K562 (cell line): Measurements from ENCODE around the gene DIP2A. TPM values are rescaled to one million over a fixed set of nuclear protein-coding genes. Genes with fewer than 3 reads are reported as not detected.
A peak's percentile ranks its signal among the peaks of the same experiment; 100 is the strongest.

Experiments used
- ATF4 ChIP-seq: fragments of 450-650 bp; formaldehyde crosslinking; IDR thresholded peaks from 2 replicates; pipeline ENCODE4 v1.4.0; 2022; ENCODE audit warnings: mild to moderate bottlenecking, moderate library complexity
- CBX5 ChIP-seq: IDR thresholded peaks from 2 replicates; pipeline ENCODE4 v1.6.1; 2014; ENCODE audit warnings: low read depth, borderline replicate concordance
- CHAMP1 ChIP-seq: fragments of 450-650 bp; IDR thresholded peaks from 2 replicates; pipeline ENCODE4 v1.6.1; 2016; ENCODE audit warnings: mild to moderate bottlenecking
- CTBP1 ChIP-seq: fragments of 450-650 bp; IDR thresholded peaks from 2 replicates; pipeline ENCODE4 v1.6.1; 2016; ENCODE audit warnings: borderline replicate concordance
- ETV1 ChIP-seq: fragments of 450-650 bp; conservative IDR thresholded peaks from 2 replicates; pipeline ENCODE4 v1.6.1; 2016; ENCODE audit warnings: missing genetic modification characterization, control low read depth, low read depth, missing compliant biosample characterization
- FOXA3 ChIP-seq, 2 experiments: fragments of 450-650 bp in 1 of 2; sonication (generic) in 1 of 2; formaldehyde crosslinking; IDR thresholded peaks in 1 of 2; conservative IDR thresholded peaks in 1 of 2; 2 replicates each; pipeline versions ENCODE4 v1.4.0 to v1.8.0; 2020 to 2022; ENCODE audit warnings: mild to moderate bottlenecking in 2 of 2, missing genetic modification reagents in 1 of 2
- FOXM1 ChIP-seq, 2 experiments: fragments of 450-650 bp in 1 of 2; sonication (generic) in 1 of 2; formaldehyde crosslinking in 1 of 2; IDR thresholded peaks; 2 replicates each; pipeline versions ENCODE4 v1.6.1 to v1.9.0; 2017 to 2022; ENCODE audit warnings: low read depth in 2 of 2, mild to moderate bottlenecking in 2 of 2, missing genetic modification reagents in 1 of 2, moderate library complexity in 1 of 2
- FOXP1 ChIP-seq: sonication (generic); formaldehyde crosslinking; IDR thresholded peaks from 2 replicates; pipeline ENCODE4 v1.8.0; 2022; ENCODE audit warnings: mild to moderate bottlenecking, missing genetic modification reagents
- HIVEP1 ChIP-seq: fragments of 250-450 bp; sonication (Bioruptor Pico); IDR thresholded peaks from 2 replicates; pipeline ENCODE4 v1.4.0; 2020; ENCODE audit warnings: mild to moderate bottlenecking
- IFI16 ChIP-seq: fragments of 250-450 bp; sonication (Bioruptor Pico); IDR thresholded peaks from 2 replicates; pipeline ENCODE4 v2.1.2; 2022; ENCODE audit warnings: mild to moderate bottlenecking, inconsistent platforms
- LARP7 ChIP-seq: fragments of 450-650 bp; IDR thresholded peaks from 2 replicates; pipeline ENCODE4 v1.6.1; 2016
- MAFF ChIP-seq: IDR thresholded peaks from 2 replicates; pipeline ENCODE4 v1.6.1; 2012; ENCODE audit warnings: low read length, improper control_type of control experiment
- MEF2A ChIP-seq: IDR thresholded peaks from 2 replicates; pipeline ENCODE4 v1.6.1; 2011; ENCODE audit warnings: low read depth, mild to moderate bottlenecking, low read length, moderate library complexity; ENCODE audit not compliant: control insufficient read depth
- MXI1 ChIP-seq: IDR thresholded peaks from 2 replicates; pipeline ENCODE4 v1.6.1; 2011; ENCODE audit warnings: low read depth, mild to moderate bottlenecking, improper control_type of control experiment, low read length
- MYNN ChIP-seq, 2 experiments: sonication (generic); formaldehyde crosslinking in 1 of 2; IDR thresholded peaks; 2 replicates each; pipeline versions ENCODE4 v1.5.0 to v1.6.1; 2016 to 2020; ENCODE audit warnings: antibody characterized with exemption in 1 of 2, missing genetic modification reagents in 1 of 2
- NUFIP1 ChIP-seq: fragments of 450-650 bp; IDR thresholded peaks from 2 replicates; pipeline ENCODE4 v1.6.1; 2018; ENCODE audit not compliant: partially characterized antibody
- PHB2 ChIP-seq: fragments of 450-650 bp; IDR thresholded peaks from 2 replicates; pipeline ENCODE4 v1.6.1; 2017; ENCODE audit warnings: low read depth
- POLR2AphosphoS5 ChIP-seq: IDR thresholded peaks from 2 replicates; pipeline ENCODE4 v1.6.1; 2011; ENCODE audit warnings: mild to moderate bottlenecking, low read depth, low read length, moderate library complexity; ENCODE audit not compliant: control insufficient read depth, insufficient read depth
- RCOR1 ChIP-seq, 2 experiments: IDR thresholded peaks; 2 replicates each; pipeline ENCODE4 v1.6.1; 2012; ENCODE audit warnings: low read depth in 2 of 2, low read length in 2 of 2, borderline replicate concordance in 1 of 2, improper control_type of control experiment in 1 of 2
- SMARCA4 ChIP-seq: fragments of 450-650 bp; IDR thresholded peaks from 2 replicates; pipeline ENCODE4 v1.6.1; 2016
- SNAPC5 ChIP-seq: fragments of 250-450 bp; sonication (Bioruptor Pico); IDR thresholded peaks from 2 replicates; pipeline ENCODE4 v1.8.0; 2021; ENCODE audit warnings: moderate library complexity, mild to moderate bottlenecking, inconsistent platforms
- ZEB2 ChIP-seq: fragments of 450-650 bp; IDR thresholded peaks from 2 replicates; pipeline ENCODE4 v1.6.1; 2016
- ZFP36 ChIP-seq: fragments of 150-350 bp; IDR thresholded peaks from 2 replicates; pipeline ENCODE4 v1.6.1; 2018; ENCODE audit warnings: low read length, low read depth; ENCODE audit not compliant: partially characterized antibody
- ZNF140 ChIP-seq: fragments of 250-450 bp; sonication (Bioruptor Pico); IDR thresholded peaks from 2 replicates; pipeline ENCODE4 v1.8.0; 2021; ENCODE audit warnings: moderate library complexity, mild to moderate bottlenecking, inconsistent platforms
- ZNF239 ChIP-seq: fragments of 250-450 bp; sonication (Bioruptor Pico); IDR thresholded peaks from 2 replicates; pipeline ENCODE4 v1.4.0; 2020; ENCODE audit warnings: mild to moderate bottlenecking
- ZNF583 ChIP-seq: fragments of 250-450 bp; sonication (Bioruptor Pico); IDR thresholded peaks from 2 replicates; pipeline ENCODE4 v1.4.0; 2020
- ZNF695 ChIP-seq: fragments of 450-650 bp; formaldehyde crosslinking; IDR thresholded peaks from 2 replicates; pipeline ENCODE4 v1.4.0; 2020; ENCODE audit warnings: mild to moderate bottlenecking, moderate library complexity
- ZNF766 ChIP-seq: fragments of 200-800 bp; sonication (Bioruptor generic); conservative IDR thresholded peaks from 2 replicates; pipeline ENCODE4 v1.6.1; 2016; ENCODE audit warnings: missing genetic modification characterization, missing compliant biosample characterization
- ZNF79 ChIP-seq: fragments of 250-450 bp; sonication (Bioruptor Pico); IDR thresholded peaks from 2 replicates; pipeline ENCODE4 v1.4.0; 2020; ENCODE audit warnings: low read depth, mild to moderate bottlenecking, moderate library complexity
- polyA plus RNA-seq, 8 experiments: library from polyadenylated mRNA; depleted of rRNA in 4 of 8; stranded (reverse) in 5 of 8; unstranded in 3 of 8; fragments of >200 nt; fragmentation: Nextera tagmentation in 2 of 8; fragmentation: Illumina TruSeq in 1 of 8; extraction: Ambion mirVana in 2 of 8; extraction: Trizol in 1 of 8; gene quantifications; 2 replicates each; pipeline versions ENCODE4 v1.2.1 to v1.2.3, GENCODE V29; 2011 to 2014; ENCODE audit warnings: inconsistent platforms in 1 of 8, missing spikeins in 1 of 8
- total RNA-seq, 7 experiments: library from RNA; depleted of rRNA in 6 of 7; stranded (reverse); fragments of >200 nt in 6 of 7; fragmentation: Illumina TruSeq in 2 of 7; extraction: Trizol in 2 of 7; gene quantifications; 2 replicates each; pipeline versions ENCODE4 v1.2.1 to v1.2.3, GENCODE V29; 2011 to 2021; ENCODE audit warnings: low replicate concordance in 1 of 7

The DIP2A gene
- total and polyA plus RNA-seq, 9 of the 15 experiments (the other 6 are each of a cell fraction or from before 2014, with no cell fraction given): 4.3 to 34.5 (median 20.3) TPM

- TF ChIP-seq MXI1 (0 out of 2 replicates have a peak, but pooled peaks have one; percentile 9), ATF4 (0 out of 2 replicates have a peak, but pooled peaks have one; percentile 44), ZEB2 (0 out of 2 replicates have a peak, but pooled peaks have one; percentile 22), LARP7 (no peak), RCOR1 (IDR thresholded peaks at IDR 0.05; ENCODE audit: borderline replicate concordance in 1 of 2, low read depth in 2 of 2, low read length in 2 of 2) (no peak), IFI16 (CRISPR knock-in tag) (no peak), POLR2AphosphoS5 (no peak), ZNF695 (CRISPR knock-in tag) (no peak), CHAMP1 (no peak), FOXA3 (CRISPR knock-in tag; conservative IDR thresholded peaks at IDR 0.05 in 1 of 2, IDR thresholded peaks at IDR 0.05 in 1 of 2) (peak in 1 of 2 experiments; percentile 41; a peak in 2 of 4 replicates), SNAPC5 (no peak), ZFP36 (no peak), ZNF79 (CRISPR knock-in tag) (no peak), CTBP1 (no peak), FOXM1 (IDR thresholded peaks at IDR 0.05; ENCODE audit: low read depth) (no peak), FOXM1 (CRISPR knock-in tag; IDR thresholded peaks at IDR 0.05; ENCODE audit: low read depth) (no peak), SMARCA4 (0 out of 2 replicates have a peak, but pooled peaks have one; percentile 46), MAFF (no peak), ETV1 (no peak), PHB2 (no peak), ZNF140 (CRISPR knock-in tag) (no peak), ZNF239 (no peak), ZNF583 (peak; percentile 56; the same call in 1 of the 2 replicates), CBX5 (no peak), FOXP1 (CRISPR knock-in tag) (0 out of 2 replicates have a peak, but pooled peaks have one; percentile 61), MEF2A (no peak), HIVEP1 (CRISPR knock-in tag) (no peak; the same call in 1 of the 2 replicates), NUFIP1 (no peak), MYNN (IDR thresholded peaks at IDR 0.05) (no peak; the same call in 1 of the 2 replicates), MYNN (CRISPR knock-in tag; IDR thresholded peaks at IDR 0.05) (no peak), ZNF766 (no peak)
Observed at GRCh38 chr21:46457801-46458314, 833 bp upstream of the DIP2A start (continued).
